Right renal pelvis (tissue), 4 donors: ENCODE measurements around the gene MACROD2. TPM values are rescaled to one million over a fixed set of nuclear protein-coding genes. Genes with fewer than 3 reads are reported as not detected.
A peak's percentile ranks its signal among the peaks of the same experiment; 100 is the strongest.
"Not testable (repeated sequence)": the region's sequence is repeated elsewhere in the genome, so short reads cannot be mapped to it uniquely, and the experiment has no call there.

Source experiments
- DNase-seq, 4 donors: peaks; one replicate each; pipeline ENCODE4 v3.0.0-alpha.2; 2013; ENCODE audit warnings: low read depth in 4 of 4, low spot score in 3 of 4, missing footprints in 1 of 4
- polyA plus RNA-seq, 4 donors: library from polyadenylated mRNA; unstranded; fragments of 120-200 nt; gene quantifications; one replicate each; pipeline ENCODE4 v1.2.1, GENCODE V29; 2013; ENCODE audit not compliant: insufficient read length in 4 of 4

MACROD2 gene
- polyA plus RNA-seq, 4 donors, result 12.4 to 14.4 (median 13.6) TPM

GRCh38 chr20:15494851-15495250 is 1499.5 kb downstream of the MACROD2 start:
- peak in 1 of 4 donors; percentile 4 for DNase-seq

GRCh38 chr20:15496501-15497039 is 1501.3 kb downstream of the MACROD2 start:
- DNase-seq, result no peak

GRCh38 chr20:15498926-15499325 is 1503.6 kb downstream of the MACROD2 start:
- DNase-seq, result no peak

DNA sequence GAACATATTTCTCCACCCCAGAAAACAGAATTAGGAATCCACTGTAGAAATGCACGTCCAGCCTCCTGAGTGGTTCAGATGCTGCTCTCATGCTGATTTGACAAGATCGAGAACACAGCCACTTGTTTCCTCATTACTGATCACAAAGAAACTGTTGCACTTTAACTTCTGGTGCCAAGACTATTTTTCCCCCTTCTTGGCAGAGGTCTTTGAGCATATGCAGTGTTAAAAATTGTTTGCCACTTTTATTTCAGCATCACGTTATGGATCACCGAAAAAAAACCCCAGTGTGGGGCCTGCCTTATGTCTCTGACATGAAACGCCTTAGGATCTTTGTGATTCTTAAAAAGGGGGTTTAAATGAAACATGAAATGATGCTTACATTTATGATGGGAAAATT is 1511.0 kb downstream of the MACROD2 start:
- no peak for DNase-seq

DNA sequence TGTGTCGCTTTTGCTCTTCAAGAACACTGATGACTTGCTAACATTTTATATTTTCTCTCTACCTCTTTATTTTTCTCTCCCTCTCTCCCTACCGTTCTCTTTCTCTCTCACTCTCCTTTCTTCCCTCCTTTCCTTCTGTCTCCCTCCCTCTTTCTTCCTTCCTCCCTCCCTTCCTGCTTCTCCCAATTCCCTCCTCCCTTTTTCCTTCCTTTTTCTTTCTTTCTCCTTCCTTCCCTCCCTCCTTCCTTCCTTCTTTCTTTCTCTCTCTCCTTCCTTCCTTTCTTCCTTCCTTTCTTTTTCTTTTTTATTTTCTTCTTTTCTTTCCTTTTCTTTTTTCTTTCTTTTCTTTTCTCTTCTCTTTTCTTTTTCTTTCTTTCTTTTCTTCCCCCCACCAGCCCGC is 1511.8 kb downstream of the MACROD2 start:
- no peak for DNase-seq

GRCh38 chr20:15511551-15511950 is 1516.2 kb downstream of the MACROD2 start:
- DNase-seq, result no peak

DNA sequence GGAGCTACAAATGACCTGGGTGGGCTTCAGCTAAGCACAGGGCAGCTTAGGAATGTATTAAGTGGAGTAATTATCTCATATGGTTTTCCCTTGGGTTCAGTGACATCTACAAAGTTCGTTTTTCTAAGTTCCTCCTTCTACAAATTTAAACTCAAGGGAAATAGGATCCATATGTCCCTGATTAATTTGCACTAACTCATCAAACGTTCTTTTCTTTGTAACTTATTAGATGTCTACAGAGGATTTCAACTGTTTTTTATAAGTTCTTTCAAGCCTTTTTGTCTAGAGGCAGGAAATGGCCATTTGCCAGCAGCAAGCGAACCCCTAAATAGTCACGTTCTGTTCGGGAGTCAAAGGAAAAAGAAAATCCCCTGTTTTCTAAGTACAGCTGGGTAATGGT is 1517.6 kb downstream of the MACROD2 start:
- DNase-seq, result no peak

DNA sequence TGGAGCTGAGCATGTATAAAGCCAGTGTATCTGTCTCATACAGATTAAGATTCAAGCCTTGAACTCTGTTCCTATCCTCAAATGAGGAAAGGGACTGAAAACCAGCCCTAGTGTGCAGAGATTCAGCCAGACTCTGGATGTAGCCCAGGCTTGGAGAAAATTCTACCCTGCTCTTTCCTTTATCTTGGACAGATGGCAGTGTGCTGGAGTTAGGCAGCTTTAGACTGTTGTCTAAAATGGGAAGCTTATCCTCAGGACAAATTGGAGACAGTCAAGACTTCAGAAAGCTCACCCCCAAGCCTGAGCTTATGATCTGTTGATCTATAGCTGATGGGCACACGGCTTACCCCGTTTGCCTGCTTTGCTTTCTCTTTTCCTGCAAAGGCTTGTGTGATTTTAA is 1520.4 kb downstream of the MACROD2 start:
- DNase-seq, result no peak

DNA sequence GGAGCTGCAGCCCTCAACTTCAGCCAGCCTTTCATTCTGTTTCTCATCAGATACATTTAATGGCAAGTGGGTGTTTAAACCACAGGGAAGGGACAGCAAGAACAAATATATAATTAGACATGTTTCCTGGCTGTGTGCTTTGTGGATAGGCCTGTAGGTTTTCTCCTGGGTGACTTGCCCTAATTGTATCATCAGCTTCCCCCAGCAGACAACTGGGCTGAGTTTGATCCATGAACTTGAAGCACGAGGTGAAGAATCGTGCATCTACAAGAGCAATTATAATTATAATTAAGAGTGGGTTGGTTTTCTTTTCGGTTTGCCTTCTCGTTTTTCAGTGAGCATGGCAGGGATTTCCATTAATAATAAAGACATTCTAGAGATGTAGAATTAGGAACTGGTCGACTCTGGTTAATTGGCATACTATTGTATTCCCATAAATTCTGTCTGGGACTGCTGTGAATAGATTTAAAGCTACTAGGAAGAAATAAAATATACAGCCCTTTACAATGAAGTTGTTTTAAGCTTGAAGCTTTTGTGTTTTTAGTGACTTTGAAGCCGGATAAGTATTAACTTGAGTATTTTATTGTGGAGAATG is 1525.7 kb downstream of the MACROD2 start:
- no peak for DNase-seq

- DNase-seq, result no peak
These were observed 1528.1 kb downstream of the MACROD2 start for GRCh38 chr20:15523400-15523799.

DNA sequence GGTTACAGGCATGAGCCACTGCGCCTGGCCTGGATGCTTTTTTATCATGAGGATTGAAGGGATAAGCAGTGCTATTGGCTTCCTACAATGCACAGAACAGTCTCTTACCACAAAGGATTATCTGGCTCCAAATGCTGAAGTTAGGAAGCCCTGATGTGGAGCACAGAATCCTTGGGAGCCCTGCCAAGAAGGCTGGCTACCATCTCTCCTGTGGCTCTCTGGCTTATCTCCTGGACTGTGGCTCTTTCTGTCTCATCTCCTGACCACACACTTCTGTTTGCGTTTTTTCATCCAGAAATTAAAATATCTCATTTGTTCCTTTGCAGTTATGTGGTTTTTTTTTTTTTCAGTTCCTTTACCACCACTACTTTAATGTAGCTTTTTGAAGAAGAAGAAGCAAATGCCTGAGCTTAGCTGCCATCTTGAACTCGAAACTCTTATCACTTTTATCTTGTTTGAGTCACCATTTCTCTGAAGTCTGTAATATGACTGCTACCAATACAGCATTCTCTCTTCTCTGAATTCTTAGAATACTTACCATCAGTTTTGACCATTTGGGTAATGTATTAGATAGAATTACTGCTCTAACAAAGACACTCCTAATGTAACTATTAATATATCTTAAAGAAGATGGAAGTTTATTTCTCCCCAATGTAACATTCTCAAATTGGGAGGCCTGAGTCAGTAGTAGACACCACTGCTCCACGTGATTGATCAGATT is 1533.2 kb downstream of the MACROD2 start:
- no peak for DNase-seq

DNA sequence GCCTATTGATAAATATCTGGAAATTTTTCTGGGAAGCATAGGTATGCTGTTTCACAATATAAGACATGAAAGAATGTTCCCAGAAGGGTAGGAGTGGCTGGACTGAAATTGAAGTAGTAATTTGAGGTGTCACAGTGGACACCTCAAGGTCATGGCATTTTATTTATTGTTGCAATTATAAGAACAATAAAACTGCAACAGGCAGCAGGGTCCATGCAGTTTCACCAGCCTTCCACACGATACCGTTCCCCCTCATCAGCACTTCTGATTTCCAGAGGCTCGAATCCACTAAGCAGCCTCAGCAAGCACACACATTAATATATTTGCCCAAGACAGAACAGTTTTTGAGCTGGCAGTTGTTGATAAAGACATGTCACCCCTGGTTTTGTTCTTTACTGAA is 1540.5 kb downstream of the MACROD2 start:
- no peak for DNase-seq

GRCh38 chr20:15537200-15537599 is 1541.9 kb downstream of the MACROD2 start:
- DNase-seq, result not testable (repeated sequence)

DNA sequence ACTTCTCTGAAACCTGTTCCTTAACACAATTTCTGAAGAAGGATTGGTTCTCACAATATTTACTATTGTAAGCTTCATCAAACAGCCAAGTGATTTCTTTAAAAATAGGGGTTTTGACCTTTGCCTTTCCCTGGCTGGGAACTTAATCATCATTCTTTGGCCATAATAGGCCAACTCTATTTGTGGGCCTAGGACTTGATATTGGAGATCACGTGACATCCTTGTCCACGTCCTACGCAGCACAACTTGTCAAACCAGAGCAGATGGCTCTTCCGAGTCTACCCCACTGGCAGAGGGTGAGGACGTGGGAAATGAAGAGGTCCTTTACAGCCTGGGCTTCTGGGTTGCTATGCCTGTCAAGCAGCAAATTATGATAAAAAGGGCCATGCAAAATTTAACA is 1547.3 kb downstream of the MACROD2 start:
- DNase-seq, result no peak

DNA sequence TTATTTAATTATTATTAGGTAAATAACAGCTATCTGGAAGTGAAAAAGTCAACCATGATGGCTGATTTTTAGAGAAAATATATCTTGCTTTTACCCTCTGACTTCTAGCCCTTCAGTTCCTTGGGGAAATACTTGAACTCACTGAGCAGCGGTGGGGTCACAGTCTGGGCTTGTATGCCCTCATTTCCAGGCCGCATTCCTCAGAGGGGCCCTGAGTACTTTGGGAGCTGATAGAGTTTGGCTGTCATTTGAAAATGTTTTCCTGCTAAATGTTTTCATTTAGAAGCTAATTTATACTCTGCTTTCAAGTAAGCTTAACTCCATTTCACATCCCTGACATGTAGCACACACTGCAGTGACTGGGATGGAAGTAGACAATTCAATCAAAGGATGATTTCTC is 1549.4 kb downstream of the MACROD2 start:
- peak in 3 of 4 donors; percentile 20 to 44 (median 31) for DNase-seq

- DNase-seq, result no peak
These were observed 1551.3 kb downstream of the MACROD2 start for GRCh38 chr20:15546525-15547023.

GRCh38 chr20:15547119-15547518 is 1551.8 kb downstream of the MACROD2 start:
- DNase-seq, result no peak

- no peak for DNase-seq
These were observed 1555.0 kb downstream of the MACROD2 start for GRCh38 chr20:15550116-15550870.

DNA sequence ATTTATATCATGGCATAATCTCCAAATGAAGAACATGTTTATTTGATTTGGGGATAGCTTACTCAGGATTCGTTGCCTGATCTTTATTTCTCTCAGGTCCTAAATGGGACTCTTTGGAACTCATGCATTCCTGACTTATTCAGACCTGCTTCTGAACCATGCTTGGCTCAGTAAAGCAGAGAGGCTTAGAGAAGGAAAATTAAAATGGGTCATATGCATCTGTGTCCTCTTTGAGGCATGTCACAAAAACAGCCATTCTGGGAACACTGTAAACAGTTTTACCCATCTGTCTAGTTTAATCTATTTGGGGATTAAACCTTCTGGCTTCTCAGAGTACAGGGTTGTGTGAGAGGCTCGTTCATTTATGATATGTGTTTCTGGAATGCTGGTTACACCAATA is 1560.6 kb downstream of the MACROD2 start:
- DNase-seq, result no peak

DNA sequence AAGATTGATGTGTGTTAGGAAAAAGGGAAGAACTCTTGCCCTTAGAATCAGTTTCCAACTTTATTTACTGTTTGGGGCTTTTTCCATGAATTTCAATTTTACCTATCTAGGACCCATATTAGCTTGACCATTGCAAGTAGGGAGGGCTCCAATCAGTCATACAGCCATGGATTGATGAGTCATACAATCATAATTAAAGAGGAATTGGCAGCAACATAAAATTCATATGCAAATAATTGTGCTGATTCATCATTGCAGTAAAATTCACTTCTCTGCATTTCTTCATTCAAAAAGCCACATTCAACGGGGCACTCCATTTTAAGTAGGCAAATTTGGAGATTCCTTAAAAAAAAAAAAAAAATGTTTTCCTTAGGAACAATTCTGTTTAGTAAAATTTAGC is 1561.6 kb downstream of the MACROD2 start:
- DNase-seq, result no peak

- no peak for DNase-seq
These were observed 1565.8 kb downstream of the MACROD2 start for GRCh38 chr20:15561070-15561569.
